H1 (cell line): ENCODE results near the gene NPHP4. TPM values are rescaled to one million over a fixed set of nuclear protein-coding genes. Genes with fewer than 3 reads are reported as not detected.

Experiments
- CTCF ChIA-PET: fragments of 300-600 bp; sonication (Branson Sonifier 250); formaldehyde crosslinking; loops from one replicate; lab custom pipeline; 2021; ENCODE audit not compliant: partially characterized antibody; lab: Charles Lee
- POLR2A ChIA-PET: fragments of 300-600 bp; sonication (Branson Sonifier 250); formaldehyde crosslinking; loops from one replicate; lab custom pipeline; 2021; ENCODE audit warnings: inconsistent platforms; ENCODE audit not compliant: partially characterized antibody; lab: Charles Lee
- DNase-seq, 2 experiments: peaks; one replicate each; pipeline versions ENCODE4 v3.0.0 to v3.0.0-alpha.2; 2010 to 2022; ENCODE audit warnings: low spot score in 2 of 2, low read depth in 1 of 2, mixed read lengths in 1 of 2
- FAIRE-seq: peaks from 2 replicates; lab custom pipeline; 2011; peaks lifted over from hg19 to GRCh38; lab: Jason Lieb, UNC
- H2AFZ ChIP-seq: 2 replicates; pipeline ENCODE4 v1.8.1; 2012; ENCODE audit warnings: low read length, inconsistent platforms
- H2AK5ac ChIP-seq: 2 replicates; pipeline ENCODE4 v1.6.1; 2013; ENCODE audit warnings: low read depth, low read length
- H2BK120ac ChIP-seq: replicated peaks from 2 replicates; pipeline ENCODE3; 2013; ENCODE audit warnings: low read depth, low read length, inconsistent platforms
- H2BK12ac ChIP-seq: 2 replicates; pipeline ENCODE4 v1.6.1; 2013; ENCODE audit warnings: low read depth, low read length
- H2BK15ac ChIP-seq: 2 replicates; pipeline ENCODE4 v1.6.1; 2013; ENCODE audit warnings: low read length
- H2BK20ac ChIP-seq: 2 replicates; pipeline ENCODE4 v1.6.1; 2013; ENCODE audit warnings: low read length
- H2BK5ac ChIP-seq: 2 replicates; pipeline ENCODE4 v1.6.1; 2013; ENCODE audit warnings: low read depth, low read length
- H3K14ac ChIP-seq: 2 replicates; pipeline ENCODE4 v1.6.1; 2013; ENCODE audit warnings: inconsistent platforms; ENCODE audit not compliant: insufficient read length
- H3K18ac ChIP-seq: 2 replicates; pipeline ENCODE4 v1.6.1; 2013; ENCODE audit warnings: low read length; ENCODE audit errors: extremely low read depth
- H3K23ac ChIP-seq: 2 replicates; pipeline ENCODE4 v1.6.1; 2013; ENCODE audit warnings: inconsistent platforms; ENCODE audit not compliant: insufficient read length
- H3K23me2 ChIP-seq: 2 replicates; pipeline ENCODE4 v1.6.1; 2013; ENCODE audit warnings: low read depth, low read length
- H3K27ac ChIP-seq: 2 replicates; pipeline ENCODE4 v1.6.1; 2011; ENCODE audit warnings: low read depth, low read length, inconsistent platforms
- H3K27me3 ChIP-seq, 4 experiments: replicated peaks in 1 of 4; 1 replicate in 1 of 4; 2 replicates in 3 of 4; pipeline versions ENCODE4 v1.6.1 to v1.8.1; 2011 to 2013; ENCODE audit warnings: low read length in 3 of 4, mild to moderate bottlenecking in 3 of 4, inconsistent platforms in 2 of 4, mixed read lengths in 2 of 4, moderate library complexity in 1 of 4; ENCODE audit not compliant: control insufficient read depth in 3 of 4, insufficient read depth in 3 of 4; ENCODE audit errors: extremely low read depth in 1 of 4
- H3K36me3 ChIP-seq, 4 experiments: 2 replicates each; pipeline versions ENCODE4 v1.6.1 to v1.8.1; 2011 to 2013; ENCODE audit warnings: mild to moderate bottlenecking in 4 of 4, low read length in 3 of 4, moderate library complexity in 2 of 4, control low read depth in 1 of 4, inconsistent platforms in 1 of 4; ENCODE audit not compliant: insufficient read depth in 4 of 4, control insufficient read depth in 2 of 4
- H3K4ac ChIP-seq: replicated peaks from 2 replicates; pipeline ENCODE3; 2013; ENCODE audit warnings: low read length, low read depth, mixed read lengths, inconsistent platforms; ENCODE audit not compliant: insufficient read length
- H3K4me1 ChIP-seq, 4 experiments: replicated peaks in 1 of 4; 1 replicate in 1 of 4; 2 replicates in 3 of 4; pipeline versions ENCODE4 v1.6.1 to v1.8.1; 2011 to 2013; ENCODE audit warnings: low read length in 3 of 4, inconsistent platforms in 2 of 4, mixed read lengths in 1 of 4; ENCODE audit not compliant: insufficient read depth in 4 of 4, control insufficient read depth in 3 of 4
- H3K4me2 ChIP-seq, 2 experiments: 2 replicates each; pipeline versions ENCODE4 v1.6.1 to v1.8.1; 2011 to 2013; ENCODE audit warnings: low read depth in 2 of 2, low read length in 2 of 2, control low read depth in 1 of 2, inconsistent platforms in 1 of 2, mild to moderate bottlenecking in 1 of 2; ENCODE audit not compliant: insufficient read depth in 1 of 2
- H3K4me3 ChIP-seq, 4 experiments: fragments of 200-600, 300-600 bp in 1 of 4; sonication (generic), shearing (Covaris generic), sonication (Bioruptor Twin) in 1 of 4; 2 replicates each; pipeline versions ENCODE4 v1.5.1 to v1.8.1; 2011 to 2016; ENCODE audit warnings: low read length in 4 of 4, low read depth in 3 of 4, control low read depth in 2 of 4, inconsistent platforms in 2 of 4, mild to moderate bottlenecking in 2 of 4, mixed read lengths in 1 of 4, moderate library complexity in 1 of 4; ENCODE audit not compliant: insufficient read depth in 2 of 4; ENCODE audit errors: extremely low read depth in 1 of 4
- H3K56ac ChIP-seq: replicated peaks from 2 replicates; pipeline ENCODE3; 2013; ENCODE audit warnings: low read depth, mild to moderate bottlenecking, mixed read lengths, low read length, inconsistent platforms; ENCODE audit not compliant: insufficient read length
- H3K79me1 ChIP-seq: 2 replicates; pipeline ENCODE4 v1.6.1; 2013; ENCODE audit warnings: low read depth, low read length, control low read depth
- H3K79me2 ChIP-seq, 2 experiments: 2 replicates each; pipeline versions ENCODE4 v1.6.1 to v1.8.1; 2012 to 2013; ENCODE audit warnings: low read length in 2 of 2, mild to moderate bottlenecking in 2 of 2, inconsistent platforms in 1 of 2; ENCODE audit not compliant: insufficient read depth in 2 of 2, control insufficient read depth in 1 of 2
- H3K9ac ChIP-seq, 4 experiments: replicated peaks in 1 of 4; 1 replicate in 1 of 4; 2 replicates in 3 of 4; pipeline versions ENCODE4 v1.6.1 to v1.8.1; 2011 to 2013; ENCODE audit warnings: low read depth in 3 of 4, low read length in 3 of 4, control low read depth in 2 of 4, mild to moderate bottlenecking in 2 of 4, moderate library complexity in 2 of 4, inconsistent platforms in 1 of 4; ENCODE audit errors: extremely low read depth in 1 of 4
- H3K9me3 ChIP-seq, 2 experiments: 2 replicates each; pipeline versions ENCODE4 v1.6.1 to v1.8.1; 2012 to 2013; ENCODE audit warnings: mild to moderate bottlenecking in 2 of 2, moderate library complexity in 2 of 2, control low read depth in 1 of 2, inconsistent platforms in 1 of 2, low read depth in 1 of 2, low read length in 1 of 2, mixed read lengths in 1 of 2; ENCODE audit not compliant: insufficient read depth in 2 of 2
- H4K20me1 ChIP-seq, 2 experiments: replicated peaks in 1 of 2; 2 replicates each; pipeline versions ENCODE3 to v1.8.1; 2011 to 2013; ENCODE audit warnings: inconsistent platforms in 2 of 2, low read length in 2 of 2, mild to moderate bottlenecking in 1 of 2; ENCODE audit not compliant: insufficient read depth in 2 of 2, control insufficient read depth in 1 of 2
- H4K5ac ChIP-seq: 2 replicates; pipeline ENCODE4 v1.6.1; 2013; ENCODE audit warnings: low read length, low read depth, mixed read lengths, inconsistent platforms; ENCODE audit not compliant: insufficient read length
- H4K8ac ChIP-seq: 2 replicates; pipeline ENCODE4 v1.8.0; 2013; ENCODE audit warnings: mild to moderate bottlenecking, moderate library complexity, low read length, inconsistent platforms; ENCODE audit not compliant: insufficient read depth; ENCODE audit errors: extremely low read depth
- H4K91ac ChIP-seq: replicated peaks from 2 replicates; pipeline ENCODE3; 2013; ENCODE audit warnings: low read length, mixed read lengths, inconsistent platforms; ENCODE audit not compliant: insufficient read length
- EGR1 ChIP-seq: IDR thresholded peaks from 2 replicates; pipeline ENCODE4 v1.6.1; 2011; ENCODE audit warnings: low read depth, low read length, borderline replicate concordance
- TEAD4 ChIP-seq: IDR thresholded peaks from 2 replicates; pipeline ENCODE4 v1.6.1; 2012; ENCODE audit warnings: low read depth, low read length, inconsistent platforms, mixed read lengths
- WGBS, 2 experiments: shearing (Covaris generic) in 1 of 2; methylation state at CpG; one replicate each; pipeline versions ENCODE4 v1.1.6 to v1.1.7; 2013 to 2015; ENCODE audit warnings: low lambda C conversion rate in 2 of 2, mixed read lengths in 2 of 2, inconsistent platforms in 1 of 2, low coverage in 1 of 2, missing lambda C conversion rate in 1 of 2; ENCODE audit not compliant: insufficient replicate concordance in 2 of 2, insufficient coverage in 1 of 2, insufficient read length in 1 of 2; ENCODE audit errors: extremely low coverage in 1 of 2, missing lambda C conversion rate in 1 of 2; 5-methylcytosine and 5-hydroxymethylcytosine counted together
- polyA plus RNA-seq, 7 experiments: library from polyadenylated mRNA; depleted of rRNA in 3 of 7; stranded (reverse) in 5 of 7; unstranded in 2 of 7; fragments of >200 nt in 5 of 7; fragments of 200-250 nt in 2 of 7; gene quantifications; 1 replicate in 5 of 7; 2 replicates in 1 of 7; 4 replicates in 1 of 7; pipeline versions ENCODE4 v1.2.1 to v1.2.3, GENCODE V29; 2011 to 2013; ENCODE audit warnings: missing spikeins in 2 of 7, mixed read lengths in 2 of 7
- total RNA-seq: library from RNA; stranded (reverse); fragmentation: NEBNext Ultra II Directional; extraction: Animal tissue kit (Norgen Biotek cat#: 25700); gene quantifications from 2 replicates; pipeline ENCODE4 v1.2.1, GENCODE V29; 2021

NPHP4 gene
- total and polyA plus RNA-seq, 2 of the 8 experiments (the other 6 are each of a cell fraction or from before 2014, with no cell fraction given), result 5.8 to 14.0 TPM

DNA sequence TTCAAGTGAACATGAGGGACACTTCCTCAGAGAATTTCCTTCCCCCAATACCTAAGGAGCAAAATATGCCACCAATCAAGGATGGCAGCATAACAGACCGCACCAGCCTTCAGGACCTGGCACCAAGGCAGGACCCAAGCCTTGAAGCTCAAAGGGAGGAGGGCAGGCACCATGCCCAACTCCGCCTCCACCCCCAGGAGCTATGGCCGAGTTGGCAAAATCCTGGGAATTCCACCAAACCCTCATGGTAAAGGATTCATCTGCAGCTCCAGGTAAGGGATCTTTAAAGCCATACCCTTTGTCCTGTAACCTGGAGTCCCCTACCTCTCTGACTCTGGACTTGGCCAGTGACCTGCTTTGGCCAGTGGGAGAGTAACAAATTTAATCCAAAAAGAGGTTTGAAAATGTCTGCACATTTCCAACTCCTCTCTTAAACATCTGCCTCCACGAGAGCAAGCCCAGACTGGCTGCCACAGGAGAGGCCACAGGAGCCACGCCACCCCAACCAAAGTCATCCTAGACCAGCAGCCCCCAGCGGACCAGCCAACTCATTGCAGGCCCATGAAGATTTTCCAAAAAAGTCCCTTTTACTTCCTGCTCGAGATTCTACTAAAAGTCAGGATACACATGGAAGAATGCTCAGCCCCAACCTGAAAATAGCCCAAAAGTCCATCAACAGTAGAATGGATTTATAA is 41.9 kb downstream of the NPHP4 start:
- Histone ChIP-seq H2BK12ac (no peak overlapping the region), H2BK15ac (no peak overlapping the region), H2BK20ac (no peak overlapping the region), H3K4me3 (no peak overlapping the region), H3K14ac (no peak overlapping the region), H2AK5ac (no peak overlapping the region), H3K4me2 (no peak overlapping the region), H3K56ac (no peak overlapping the region), H2BK120ac (no peak overlapping the region), H3K23me2 (peaks cover 4% of the 10 kb centered on the region; the same call in 1 of the 2 replicates), H3K18ac (no peak overlapping the region), H3K79me2 (no peaks in the 10 kb centered on the region), H2BK5ac (no peak overlapping the region), H3K27ac (no peak overlapping the region), H2AFZ (no peak overlapping the region), H3K9me3 (no peaks in the 10 kb centered on the region), H4K91ac (no peak overlapping the region), H3K36me3 (peaks cover 0 to 5% (median 2%) of the 10 kb centered on the region in 4 experiments; a peak in 3 of 8 replicates), H4K20me1 (no peaks in the 10 kb centered on the region), H3K9ac (no peak overlapping the region), H3K27me3 (no peaks in the 10 kb centered on the region), H3K4ac (no peak overlapping the region), H4K5ac (no peak overlapping the region), H3K4me1 (no peaks in the 10 kb centered on the region), H3K23ac (no peak overlapping the region), H4K8ac (no peak overlapping the region), H3K79me1 (peaks cover 4% of the 10 kb centered on the region; the same call in 1 of the 2 replicates)
- POLR2A ChIA-PET, result no interaction called here
- TF ChIP-seq TEAD4, result no peak
- 0 out of 2 replicates have a peak, but pooled peaks have one; percentile 10 for TF ChIP-seq EGR1
- FAIRE-seq (no peak), DNase-seq (no peak)
- 90% methylated on average over 7 of the region's 7 CpGs; no CpG with 5 or more reads in 1 of the 2 experiments for WGBS, 2 experiments
- CTCF ChIA-PET, result interaction anchor here (0.8 to 2.0 kb wide), 5 partner anchors 12 to 204 kb away, joined by 3 to 9 read pairs (median 4); no protein-coding TSS in a partner anchor
